Epithelial cell of esophagus (primary cell): Measurements from ENCODE around the gene LSG1.
"Not testable (repeated sequence)": the region's sequence is repeated elsewhere in the genome, so short reads cannot be mapped to it uniquely, and the experiment has no call there.

Experiments
- DNase-seq: peaks from one replicate; pipeline ENCODE4 v3.0.0; 2010; ENCODE audit warnings: low read depth
- H3K4me3 ChIP-seq: 2 replicates; pipeline ENCODE4 v1.5.1; 2011; ENCODE audit warnings: mild to moderate bottlenecking, low read length, control low read depth
- TF ChIP-seq, protein P1 (sequence below): IDR thresholded peaks from 2 replicates; pipeline ENCODE4 v1.5.1; 2011; ENCODE audit warnings: low read depth, mild to moderate bottlenecking, low read length, control low read depth, inconsistent platforms; ENCODE audit not compliant: insufficient read depth; ENCODE audit errors: missing control alignments

Gene LSG1

DNA sequence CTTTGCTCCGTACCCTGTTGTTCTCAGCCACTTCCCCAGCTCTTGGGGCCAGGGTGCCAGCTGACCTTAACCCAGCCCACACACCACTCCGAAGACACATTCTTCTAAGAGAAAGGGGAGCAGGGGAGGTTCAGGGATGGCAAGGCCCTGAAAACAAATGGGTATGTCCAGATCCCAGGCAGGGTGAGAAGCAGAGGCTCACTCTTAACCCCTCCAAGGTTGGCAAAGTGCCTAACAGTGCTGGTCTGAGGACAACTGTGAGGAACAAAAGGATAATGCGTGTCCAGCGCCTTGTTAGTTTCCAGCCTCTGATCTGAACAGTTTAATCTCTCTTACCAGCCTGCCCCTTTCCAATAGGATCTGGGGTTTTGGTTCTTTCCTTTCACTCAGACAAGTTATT, 40.3 kb downstream of the LSG1 start:
- no peak for DNase-seq
- no peak overlapping the region for H3K4me3 ChIP-seq
- TF ChIP-seq, protein P1, sequence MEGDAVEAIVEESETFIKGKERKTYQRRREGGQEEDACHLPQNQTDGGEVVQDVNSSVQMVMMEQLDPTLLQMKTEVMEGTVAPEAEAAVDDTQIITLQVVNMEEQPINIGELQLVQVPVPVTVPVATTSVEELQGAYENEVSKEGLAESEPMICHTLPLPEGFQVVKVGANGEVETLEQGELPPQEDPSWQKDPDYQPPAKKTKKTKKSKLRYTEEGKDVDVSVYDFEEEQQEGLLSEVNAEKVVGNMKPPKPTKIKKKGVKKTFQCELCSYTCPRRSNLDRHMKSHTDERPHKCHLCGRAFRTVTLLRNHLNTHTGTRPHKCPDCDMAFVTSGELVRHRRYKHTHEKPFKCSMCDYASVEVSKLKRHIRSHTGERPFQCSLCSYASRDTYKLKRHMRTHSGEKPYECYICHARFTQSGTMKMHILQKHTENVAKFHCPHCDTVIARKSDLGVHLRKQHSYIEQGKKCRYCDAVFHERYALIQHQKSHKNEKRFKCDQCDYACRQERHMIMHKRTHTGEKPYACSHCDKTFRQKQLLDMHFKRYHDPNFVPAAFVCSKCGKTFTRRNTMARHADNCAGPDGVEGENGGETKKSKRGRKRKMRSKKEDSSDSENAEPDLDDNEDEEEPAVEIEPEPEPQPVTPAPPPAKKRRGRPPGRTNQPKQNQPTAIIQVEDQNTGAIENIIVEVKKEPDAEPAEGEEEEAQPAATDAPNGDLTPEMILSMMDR: no peak

DNA sequence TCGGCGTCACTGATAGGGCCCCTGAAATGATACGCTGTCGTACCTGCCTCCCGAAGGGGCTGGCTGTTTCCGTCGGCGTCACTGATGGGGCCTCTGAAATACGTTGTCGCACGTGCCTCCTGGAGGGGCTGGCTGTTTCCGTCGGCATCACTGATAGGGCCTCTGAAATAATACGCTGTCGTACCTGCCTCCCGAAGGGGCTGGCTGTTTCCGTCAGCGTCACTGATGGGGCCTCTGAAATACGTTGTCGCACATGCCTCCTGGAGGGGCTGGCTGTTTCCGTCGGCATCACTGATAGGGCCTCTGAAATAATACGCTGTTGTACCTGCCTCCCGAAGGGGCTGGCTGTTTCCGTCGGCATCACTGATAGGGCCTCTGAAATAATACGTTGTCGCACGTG, 41.3 kb downstream of the LSG1 start:
- not testable (repeated sequence) for DNase-seq, H3K4me3 ChIP-seq

DNA sequence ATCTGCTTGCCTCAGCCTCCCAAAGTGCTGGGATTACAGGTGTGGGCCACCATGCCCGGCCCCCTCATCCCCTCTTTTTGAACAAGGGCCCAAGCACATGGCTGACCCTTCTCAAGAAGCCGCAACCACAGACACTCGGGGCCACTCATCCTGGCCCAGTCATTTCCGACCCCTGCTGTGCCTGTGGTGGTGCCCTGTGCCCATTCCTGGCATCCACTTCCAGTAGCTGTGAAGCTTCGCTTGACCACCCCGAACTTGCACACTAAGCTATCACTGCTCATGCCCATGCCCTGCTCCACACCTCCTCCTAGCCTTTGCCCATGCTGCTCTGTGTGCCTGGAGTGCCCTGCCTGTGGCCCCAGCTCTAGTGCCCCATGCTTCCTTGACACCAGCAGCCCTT, 47.0 kb downstream of the LSG1 start:
- DNase-seq: no peak
- TF ChIP-seq, protein P1: no peak
- H3K4me3 ChIP-seq: no peak overlapping the region

DNA sequence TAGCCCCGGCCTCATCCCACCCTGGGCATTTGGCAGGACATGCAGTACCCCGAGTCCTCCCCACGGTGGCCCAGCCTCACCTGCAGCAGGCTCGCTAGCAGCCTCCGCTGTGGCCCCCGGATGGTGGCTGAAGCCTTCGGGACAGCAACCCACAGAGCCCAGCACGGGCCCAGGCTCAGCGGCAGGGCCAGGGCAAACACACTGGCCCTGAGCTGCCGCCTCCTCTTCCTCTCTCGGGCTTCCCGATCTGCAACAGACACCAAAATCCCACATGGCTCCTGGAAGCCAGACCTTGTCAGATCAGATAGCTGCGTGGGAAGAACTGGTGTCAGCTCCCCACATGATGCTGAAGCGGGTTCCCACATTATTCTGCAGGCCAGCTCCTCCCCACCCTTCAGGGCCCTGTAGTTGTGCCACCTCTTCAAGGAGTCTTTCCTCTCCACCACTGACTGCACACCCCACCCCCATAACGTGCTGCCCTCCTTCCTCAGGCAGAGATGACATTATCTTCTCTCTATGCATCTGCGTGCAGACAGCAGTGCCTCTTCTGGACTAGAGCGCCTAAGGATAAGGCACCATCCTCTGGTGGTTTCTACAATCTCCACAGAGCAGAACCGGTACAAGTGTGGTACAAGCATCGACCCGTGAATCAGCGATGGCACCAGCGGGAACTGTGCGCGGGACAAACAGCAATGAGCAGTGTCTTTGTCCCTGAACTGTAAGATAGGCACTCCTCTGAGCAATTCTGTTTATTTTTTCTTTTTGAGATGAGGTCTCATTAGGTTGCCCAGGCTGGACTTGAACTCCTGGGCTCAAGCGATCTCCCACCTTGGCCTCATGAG, 48.3 kb downstream of the LSG1 start:
- DNase-seq: no peak
- TF ChIP-seq, protein P1: no peak
- H3K4me3 ChIP-seq: no peak overlapping the region

DNA sequence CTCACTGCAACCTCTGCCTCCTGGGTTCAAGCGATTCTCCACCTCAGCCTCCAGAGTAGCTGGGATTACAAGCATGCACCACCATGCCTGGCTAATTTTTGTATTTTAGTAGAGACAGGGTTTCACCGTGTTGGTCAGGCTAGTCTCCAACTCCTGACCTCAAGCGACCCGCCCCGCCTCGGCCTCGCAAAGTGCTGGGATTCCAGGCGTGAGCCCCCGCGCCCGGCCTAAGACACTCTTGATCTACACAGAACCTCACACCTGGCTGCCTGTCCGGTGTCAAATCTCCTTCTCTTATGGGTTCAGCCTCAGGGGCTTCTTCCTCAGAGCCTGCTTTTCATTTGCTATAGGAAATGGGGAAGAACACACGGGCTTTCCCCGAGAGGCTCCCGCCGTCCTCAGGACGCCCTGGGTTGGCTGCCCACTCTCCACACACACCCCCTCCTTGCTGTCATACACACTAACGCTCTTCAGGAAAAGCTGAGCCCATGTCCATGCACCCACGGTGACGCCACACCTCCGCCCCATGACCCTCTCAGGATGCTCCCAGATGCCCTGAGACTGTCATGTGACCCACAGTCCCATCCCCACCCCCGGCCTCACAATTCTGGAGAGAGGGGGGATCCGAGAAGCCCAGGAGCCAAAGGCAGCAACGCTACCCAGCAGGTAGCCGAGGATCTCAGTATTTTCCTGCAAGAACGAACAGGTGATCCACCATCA, 49.2 kb downstream of the LSG1 start:
- DNase-seq: no peak
- TF ChIP-seq, protein P1: no peak
- no peak overlapping the region for H3K4me3 ChIP-seq

DNA sequence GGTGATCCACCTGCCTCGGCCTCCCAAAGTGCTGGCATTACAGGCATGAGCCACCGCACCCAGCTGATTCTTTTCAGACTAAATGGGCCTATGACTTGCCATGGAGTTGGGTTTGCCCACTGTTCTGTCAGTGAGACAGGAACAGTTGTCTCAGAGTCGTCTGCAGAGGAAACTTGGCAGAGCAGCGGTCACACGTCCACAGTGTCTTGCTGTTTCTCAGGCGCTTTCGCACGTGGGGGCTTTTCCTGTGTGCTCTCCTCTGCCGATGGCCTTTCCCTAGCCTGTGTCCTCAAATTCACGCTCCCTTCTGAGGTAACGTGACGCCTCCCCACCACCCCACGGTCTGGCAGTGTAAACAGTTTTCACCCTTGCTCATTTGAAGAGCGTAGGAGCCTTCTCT, 50.0 kb downstream of the LSG1 start:
- H3K4me3 ChIP-seq: no peak overlapping the region
- TF ChIP-seq, protein P1: no peak
- DNase-seq: no peak

DNA sequence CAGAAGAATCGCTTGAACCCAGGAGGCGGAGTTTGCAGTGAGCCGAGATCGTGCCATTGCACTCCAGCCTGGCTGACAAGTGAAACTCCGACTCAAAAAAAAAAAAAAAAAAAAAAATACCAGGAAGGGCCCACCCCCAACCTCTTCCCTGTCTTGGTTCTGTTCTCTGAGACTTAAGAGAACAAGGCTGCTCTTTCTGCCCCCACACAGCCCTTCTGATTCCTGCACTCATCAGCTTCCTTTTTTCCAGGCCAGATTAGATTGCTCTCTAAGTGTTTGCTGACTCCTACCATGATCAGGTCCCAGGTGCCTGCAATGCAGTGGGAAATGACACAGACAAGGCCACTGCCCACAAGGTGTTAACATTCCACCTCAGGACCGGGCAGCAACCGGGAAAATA, 51.8 kb downstream of the LSG1 start:
- TF ChIP-seq, protein P1: no peak
- DNase-seq: no peak
- no peak overlapping the region for H3K4me3 ChIP-seq
